GM18868 (cell line): Measurements from ENCODE around the gene NRXN3.
A peak's percentile ranks its signal among the peaks of the same experiment; 100 is the strongest.
"Not testable (repeated sequence)": the region's sequence is repeated elsewhere in the genome, so short reads cannot be mapped to it uniquely, and the experiment has no call there.

Experiments used
- ATAC-seq: cut with Tn5 transposase; IDR thresholded peaks from one replicate; pipeline ENCODE4 v1.9.1; 2021; ENCODE audit warnings: mild to moderate bottlenecking, moderate library complexity; ENCODE audit not compliant: unreplicated experiment

Gene NRXN3

GRCh38 chr14:78398216-78398615 lies 228.0 kb downstream of the NRXN3 start:
- ATAC-seq, result peak; percentile 46

- ATAC-seq, result no peak
Measured at GRCh38 chr14:78399316-78399889, 229.2 kb downstream of the NRXN3 start.

GRCh38 chr14:78401866-78402265 lies 231.7 kb downstream of the NRXN3 start:
- no peak for ATAC-seq

- ATAC-seq, result peak; percentile 86
Measured at GRCh38 chr14:78403278-78403815, 233.2 kb downstream of the NRXN3 start.

GRCh38 chr14:78405079-78405856 lies 235.1 kb downstream of the NRXN3 start:
- ATAC-seq, result peak; percentile 39

- no peak for ATAC-seq
Measured at GRCh38 chr14:78412475-78412874, 242.3 kb downstream of the NRXN3 start.

- no peak for ATAC-seq
Measured at GRCh38 chr14:78414172-78414571, 244.0 kb downstream of the NRXN3 start.

- ATAC-seq, result peak; percentile 69
Measured at GRCh38 chr14:78417532-78417931, 247.4 kb downstream of the NRXN3 start.

- no peak for ATAC-seq
Measured at GRCh38 chr14:78424311-78424710, 254.1 kb downstream of the NRXN3 start.

GRCh38 chr14:78425330-78425729 lies 255.2 kb downstream of the NRXN3 start:
- ATAC-seq, result no peak

GRCh38 chr14:78425782-78426181 lies 255.6 kb downstream of the NRXN3 start:
- no peak for ATAC-seq

- no peak for ATAC-seq
Measured at GRCh38 chr14:78432046-78432445, 261.9 kb downstream of the NRXN3 start.

- ATAC-seq, result not testable (repeated sequence)
Measured at GRCh38 chr14:78437448-78437847, 267.3 kb downstream of the NRXN3 start.

GRCh38 chr14:78440356-78440894 lies 270.3 kb downstream of the NRXN3 start:
- no peak for ATAC-seq

- ATAC-seq, result no peak
Measured at GRCh38 chr14:78443834-78444233, 273.7 kb downstream of the NRXN3 start.

- no peak for ATAC-seq
Measured at GRCh38 chr14:78445275-78445674, 275.1 kb downstream of the NRXN3 start.

- ATAC-seq, result no peak
Measured at GRCh38 chr14:78446807-78447206, 276.6 kb downstream of the NRXN3 start.

- ATAC-seq, result peak; percentile 64
Measured at GRCh38 chr14:78448164-78449094, 278.3 kb downstream of the NRXN3 start.

GRCh38 chr14:78450669-78451318 lies 280.6 kb downstream of the NRXN3 start:
- no peak for ATAC-seq

GRCh38 chr14:78451319-78451695 lies 281.1 kb downstream of the NRXN3 start:
- no peak for ATAC-seq
